GM21423 (cell line): ENCODE results near the gene SLC25A19.

ENCODE experiments used
- ATAC-seq: cut with Tn5 transposase; IDR thresholded peaks from one replicate; pipeline ENCODE4 v1.9.1; 2021; ENCODE audit warnings: mild to moderate bottlenecking, moderate library complexity; ENCODE audit not compliant: unreplicated experiment

SLC25A19 gene

GRCh38 chr17:75244133-75244866 is 44.9 kb downstream of the SLC25A19 start:
- no peak for ATAC-seq

- no peak for ATAC-seq
These were observed 46.7 kb downstream of the SLC25A19 start for GRCh38 chr17:75242461-75243042.

- no peak for ATAC-seq
These were observed 47.2 kb downstream of the SLC25A19 start for GRCh38 chr17:75241996-75242460.

- ATAC-seq: no peak
These were observed 47.7 kb downstream of the SLC25A19 start for GRCh38 chr17:75241502-75241901.

DNA sequence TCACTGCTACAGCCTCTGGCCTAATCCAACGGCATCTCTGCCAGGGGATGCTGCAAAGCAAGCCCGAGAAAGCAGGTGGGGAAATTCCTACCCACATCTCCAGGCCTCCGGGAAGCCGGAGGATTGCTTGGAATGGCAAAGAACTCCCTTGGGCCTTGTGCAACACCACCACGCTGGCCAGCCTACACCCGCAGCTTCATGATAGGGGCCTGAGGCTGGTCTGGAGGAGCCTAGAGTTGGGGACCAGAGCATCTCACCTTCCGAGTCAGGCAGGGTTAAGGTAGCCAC is 48.1 kb downstream of the SLC25A19 start:
- no peak for ATAC-seq

DNA sequence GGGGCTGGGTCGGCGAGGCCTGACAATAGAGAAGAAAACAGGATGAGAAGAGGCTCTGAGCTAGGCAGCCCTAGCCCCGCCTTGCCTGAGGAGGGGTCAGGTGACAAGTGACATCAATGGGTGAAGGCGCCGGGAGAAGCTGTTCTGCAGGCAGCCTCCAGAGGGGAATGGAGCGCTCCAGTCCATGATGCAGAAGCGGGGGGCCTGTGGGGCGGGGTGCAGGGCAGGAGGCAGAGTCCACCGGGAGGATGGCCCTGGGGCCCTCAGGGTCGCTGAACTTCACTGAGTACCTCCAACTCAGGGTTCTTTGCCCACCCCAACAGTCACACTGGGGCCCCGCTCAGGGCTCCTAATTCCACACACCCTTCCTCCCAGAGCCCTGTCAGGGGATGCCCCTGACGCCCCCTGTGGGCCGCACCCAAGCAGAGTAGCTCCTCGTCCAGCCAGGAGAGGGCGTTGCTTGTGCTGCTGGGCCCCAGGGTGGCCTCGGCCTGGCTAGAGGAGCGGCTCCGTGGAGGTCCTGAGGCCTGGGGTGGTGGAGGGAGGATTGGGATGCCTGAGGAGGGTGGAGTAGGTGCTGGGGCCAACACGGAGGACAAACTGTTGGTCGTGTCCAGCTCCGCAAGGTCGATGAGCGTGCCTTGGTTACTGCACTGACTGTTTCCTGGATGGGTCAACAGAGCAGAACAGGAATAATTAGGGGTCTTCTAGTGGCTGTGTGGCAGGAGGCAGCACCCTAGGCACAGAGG is 48.7 kb downstream of the SLC25A19 start:
- ATAC-seq: no peak

- no peak for ATAC-seq
These were observed 49.3 kb downstream of the SLC25A19 start for GRCh38 chr17:75239778-75240393.

- no peak for ATAC-seq
These were observed 50.0 kb downstream of the SLC25A19 start for GRCh38 chr17:75239214-75239613.

GRCh38 chr17:75238684-75239191 is 50.5 kb downstream of the SLC25A19 start:
- ATAC-seq: no peak

DNA sequence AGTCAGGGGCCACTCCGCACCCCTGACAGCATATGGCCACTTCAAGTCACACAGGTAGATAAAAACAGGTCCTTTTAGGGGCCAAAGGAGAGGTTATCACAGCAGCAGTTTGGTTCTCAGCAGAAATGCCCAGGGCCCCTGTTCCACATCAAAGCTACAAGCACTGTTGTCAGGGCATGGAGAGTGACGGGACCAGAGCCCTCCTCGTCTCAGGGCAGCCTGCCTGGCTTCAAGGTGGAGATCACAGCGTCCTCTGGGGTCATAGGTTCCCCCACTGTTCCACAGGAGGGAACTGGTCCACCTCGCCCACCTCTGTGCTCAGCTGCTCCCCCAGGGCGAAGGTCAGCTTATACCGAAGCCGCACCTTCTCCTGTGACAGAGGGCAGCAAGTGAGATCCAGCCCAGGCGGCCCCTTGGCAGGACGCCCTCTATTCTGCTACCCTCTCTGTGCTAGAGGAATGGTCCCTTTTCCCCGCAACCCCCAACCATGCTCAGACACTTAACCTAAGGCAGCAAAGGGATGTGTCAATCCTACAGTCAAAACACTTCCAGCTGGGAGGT is 51.1 kb downstream of the SLC25A19 start:
- no peak for ATAC-seq

GRCh38 chr17:75237100-75238014 is 51.9 kb downstream of the SLC25A19 start:
- ATAC-seq: no peak

DNA sequence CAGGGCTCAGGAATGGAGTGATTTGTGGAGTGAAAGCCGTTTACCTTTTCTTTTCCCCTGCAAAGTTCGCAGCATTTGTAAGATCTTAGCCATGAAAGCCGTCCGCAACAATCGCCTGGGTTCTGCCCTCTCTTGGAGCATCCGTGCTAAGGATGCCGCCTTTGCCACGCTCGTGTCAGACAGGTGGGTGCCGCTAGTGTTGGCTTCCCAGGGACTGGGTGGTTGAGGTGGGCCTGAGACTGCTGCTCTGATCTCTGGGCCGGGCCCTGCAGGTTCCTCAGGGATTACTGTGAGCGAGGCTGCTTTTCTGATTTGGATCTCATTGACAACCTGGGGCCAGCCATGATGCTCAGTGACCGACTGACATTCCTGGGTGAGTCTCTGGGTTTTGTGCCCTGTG is 56.4 kb downstream of the SLC25A19 start:
- ATAC-seq: no peak

- no peak for ATAC-seq
These were observed 57.3 kb downstream of the SLC25A19 start for GRCh38 chr17:75231741-75232464.

GRCh38 chr17:75231071-75231470 is 58.2 kb downstream of the SLC25A19 start:
- no peak for ATAC-seq

- ATAC-seq: no peak
These were observed 60.4 kb downstream of the SLC25A19 start for GRCh38 chr17:75228847-75229246.

GRCh38 chr17:75228305-75228704 is 60.9 kb downstream of the SLC25A19 start:
- ATAC-seq: no peak

- ATAC-seq: no peak
These were observed 61.5 kb downstream of the SLC25A19 start for GRCh38 chr17:75227729-75228128.

- no peak for ATAC-seq
These were observed 64.2 kb downstream of the SLC25A19 start for GRCh38 chr17:75225016-75225415.
